Ascending aorta (tissue), 2 donors: Measurements from ENCODE around the gene TADA2A. TPM values are rescaled to one million over a fixed set of nuclear protein-coding genes. Genes with fewer than 3 reads are reported as not detected.
"Not testable (repeated sequence)": the region's sequence is repeated elsewhere in the genome, so short reads cannot be mapped to it uniquely, and the experiment has no call there.

Experiments used
- DNase-seq, 2 donors: peaks; one replicate each; pipeline ENCODE4 v3.0.0-alpha.2; 2019; ENCODE audit warnings: low spot score in 2 of 2
- H3K27ac ChIP-seq, 2 donors: fragments of 200-600 bp; sonication (generic); one replicate each; pipeline ENCODE4 v1.5.1; 2016 to 2017; ENCODE audit warnings: mild to moderate bottlenecking in 1 of 2
- H3K27me3 ChIP-seq: fragments of 200-600 bp; sonication (generic); one replicate; pipeline ENCODE4 v1.5.1; 2017
- H3K36me3 ChIP-seq, 2 donors: fragments of 200-600 bp; sonication (generic); one replicate each; pipeline ENCODE4 v1.5.1; 2016
- H3K4me1 ChIP-seq, 2 donors: fragments of 200-600 bp; sonication (generic); one replicate each; pipeline ENCODE4 v1.5.1; 2016 to 2017; ENCODE audit warnings: mild to moderate bottlenecking in 1 of 2
- H3K4me3 ChIP-seq, 2 donors: fragments of 200-600 bp; sonication (generic); one replicate each; pipeline ENCODE4 v1.5.1; 2016 to 2017; ENCODE audit warnings: mild to moderate bottlenecking in 1 of 2
- H3K9me3 ChIP-seq, 2 donors: fragments of 200-600 bp; sonication (generic); one replicate each; pipeline ENCODE4 v1.5.1; 2016
- CTCF ChIP-seq, 3 experiments: fragments of 200-600 bp in 2 of 3; fragments of 450-650 bp in 1 of 3; sonication (generic) in 2 of 3; IDR thresholded peaks; one replicate each; pipeline ENCODE4 v1.5.1; 2016 to 2019; ENCODE audit warnings: antibody characterized with exemption in 3 of 3, mild to moderate bottlenecking in 1 of 3, moderate library complexity in 1 of 3
- intact Hi-C: fragments of 100-400 bp; cut with DNase I; formaldehyde crosslinking; loops from one replicate; pipeline ENCODE4 v1.15.1; 2023
- total RNA-seq: library from RNA; depleted of rRNA; stranded (reverse); fragments of >200 nt; gene quantifications from one replicate; pipeline ENCODE4 v1.1.0, GENCODE V29; 2016

Gene TADA2A
- total RNA-seq, 1 donor from 2014 or later, result 7.7 TPM

GRCh38 chr17:37405955-37406634 is 591 bp upstream of the TADA2A start:
- Histone ChIP-seq H3K4me1 (peaks cover 0 to 16% of the 10 kb centered on the region in 2 donors), H3K4me3 (peak overlapping the region; percentile 72 to 95), H3K27ac (peak overlapping the region; percentile 90 to 94), H3K27me3 (no peaks in the 10 kb centered on the region), H3K36me3 (peaks cover 1 to 2% of the 10 kb centered on the region in 2 donors), H3K9me3 (no peaks in the 10 kb centered on the region)
- intact Hi-C loops, result loop anchor here (2.0 to 5.0 kb wide), 3 partner anchors 83 to 804 kb away; partner anchors contain the start of genes DUSP14, MRM1 and SYNRG
- TF ChIP-seq CTCF (IDR thresholded peaks at IDR 0.05), result no peak
- DNase-seq, result no peak

GRCh38 chr17:37408145-37408479 is 1.4 kb downstream of the TADA2A start:
- H3K27me3 ChIP-seq, H3K9me3 ChIP-seq, DNase-seq, H3K4me3 ChIP-seq: not testable (repeated sequence)
- Histone ChIP-seq H3K36me3 (peaks cover 11 to 21% of the 10 kb centered on the region in 2 donors), H3K27ac (peak overlapping the region in 1 of 2 donors; percentile 94), H3K4me1 (peaks cover 0 to 16% of the 10 kb centered on the region in 2 donors)
- intact Hi-C loops, result loop anchor here (5.0 kb wide), 1 partner anchor 806 kb away; the partner anchor contains the start of gene MRM1

- H3K27me3 ChIP-seq, result no peaks in the 10 kb centered on the region
- intact Hi-C loops, result no loop called here
- no peak overlapping the region for H3K4me3 ChIP-seq
- peaks cover 23 to 42% of the 10 kb centered on the region in 2 donors for H3K36me3 ChIP-seq
- no peak overlapping the region for H3K27ac ChIP-seq
- no peak for DNase-seq
- H3K4me1 ChIP-seq, result peaks cover 0 to 8% of the 10 kb centered on the region in 2 donors
- no peak for TF ChIP-seq CTCF (IDR thresholded peaks at IDR 0.05)
- no peaks in the 10 kb centered on the region for H3K9me3 ChIP-seq
Observed at GRCh38 chr17:37410357-37410756, 3.7 kb downstream of the TADA2A start.

GRCh38 chr17:37413875-37414519 is 7.3 kb downstream of the TADA2A start:
- Histone ChIP-seq H3K4me3 (no peak overlapping the region), H3K27me3 (no peaks in the 10 kb centered on the region), H3K9me3 (no peaks in the 10 kb centered on the region), H3K27ac (no peak overlapping the region), H3K4me1 (no peaks in the 10 kb centered on the region), H3K36me3 (peaks cover 26 to 52% of the 10 kb centered on the region in 2 donors)
- intact Hi-C loops, result no loop called here
- TF ChIP-seq CTCF (IDR thresholded peaks at IDR 0.05), result no peak
- DNase-seq, result no peak

- no peak for TF ChIP-seq CTCF (IDR thresholded peaks at IDR 0.05)
- H3K27ac ChIP-seq, result no peak overlapping the region
- no peak overlapping the region for H3K4me3 ChIP-seq
- no peaks in the 10 kb centered on the region for H3K27me3 ChIP-seq
- intact Hi-C loops, result no loop called here
- H3K9me3 ChIP-seq, result no peaks in the 10 kb centered on the region
- H3K36me3 ChIP-seq, result peaks cover 27 to 55% of the 10 kb centered on the region in 2 donors
- DNase-seq, result no peak
- H3K4me1 ChIP-seq, result no peaks in the 10 kb centered on the region
Observed at GRCh38 chr17:37417852-37418251, 11.2 kb downstream of the TADA2A start.

GRCh38 chr17:37422971-37423625 is 16.4 kb downstream of the TADA2A start:
- no peaks in the 10 kb centered on the region for H3K27me3 ChIP-seq
- H3K36me3 ChIP-seq, result peaks cover 33 to 74% of the 10 kb centered on the region in 2 donors
- no peaks in the 10 kb centered on the region for H3K4me1 ChIP-seq
- no peaks in the 10 kb centered on the region for H3K9me3 ChIP-seq
- no peak overlapping the region for H3K4me3 ChIP-seq
- intact Hi-C loops, result no loop called here
- H3K27ac ChIP-seq, result no peak overlapping the region
- no peak for TF ChIP-seq CTCF (IDR thresholded peaks at IDR 0.05)
- DNase-seq, result no peak
